Heart right ventricle (tissue), 16 donors: ENCODE data around the gene OR2F2. TPM values are rescaled to one million over a fixed set of nuclear protein-coding genes. Genes with fewer than 3 reads are reported as not detected.

Experiments
- ATAC-seq, 8 donors: fragments of 200-7000 bp; cut with Tn5 transposase; one replicate each; pipeline ENCODE4 v1.9.1; 2020; ENCODE audit warnings: mild to moderate bottlenecking in 8 of 8, moderate library complexity in 8 of 8, moderate number of reproducible peaks in 1 of 8
- DNase-seq, 2 donors: peaks; one replicate each; pipeline ENCODE4 v3.0.0-alpha.2; 2020
- H3K27ac ChIP-seq, 10 donors: fragments of 200-600 bp; sonication (generic) in 2 of 10; one replicate each; pipeline versions ENCODE4 v1.5.0 to v1.8.0; 2020 to 2022; ENCODE audit warnings: mild to moderate bottlenecking in 3 of 10
- H3K27me3 ChIP-seq, 7 donors: fragments of 200-600 bp; one replicate each; pipeline ENCODE4 v1.8.0; 2021 to 2022; ENCODE audit warnings: mild to moderate bottlenecking in 2 of 7
- H3K36me3 ChIP-seq, 9 donors: fragments of 200-600 bp; sonication (generic) in 1 of 9; one replicate each; pipeline versions ENCODE4 v1.5.0 to v1.8.0; 2020 to 2022; ENCODE audit warnings: mild to moderate bottlenecking in 2 of 9
- H3K4me1 ChIP-seq, 9 donors: fragments of 200-600 bp; sonication (generic) in 1 of 9; one replicate each; pipeline versions ENCODE4 v1.5.0 to v1.8.0; 2020 to 2022; ENCODE audit warnings: mild to moderate bottlenecking in 4 of 9
- H3K4me3 ChIP-seq, 10 donors: fragments of 200-600 bp; sonication (generic) in 2 of 10; one replicate each; pipeline versions ENCODE4 v1.5.0 to v1.8.0; 2020 to 2022; ENCODE audit warnings: mild to moderate bottlenecking in 7 of 10, moderate library complexity in 2 of 10
- H3K9me3 ChIP-seq, 11 donors: fragments of 200-600 bp in 10 of 11; sonication (generic) in 2 of 11; one replicate each; pipeline versions ENCODE4 v1.5.0 to v1.8.0; 2013 to 2022; ENCODE audit warnings: mild to moderate bottlenecking in 2 of 11, control low read depth in 1 of 11, moderate library complexity in 1 of 11
- WGBS, 2 donors: extraction: QIAGEN DNeasy Blood & Tissue Kit; methylation state at CpG; one replicate each; pipeline ENCODE4 v1.1.7; 2013; ENCODE audit warnings: inconsistent platforms in 1 of 2; 5-methylcytosine and 5-hydroxymethylcytosine counted together
- intact Hi-C, 10 donors: fragments of 100-400 bp; cut with DNase I; formaldehyde crosslinking; loops; one replicate each; pipeline versions ENCODE4 v1.11.1 to v1.14.2; 2022
- polyA plus RNA-seq, 2 donors: library from polyadenylated mRNA; stranded (reverse); fragments of 200-250 nt; gene quantifications; one replicate each; pipeline ENCODE4 v1.2.3, GENCODE V29; 2013
- total RNA-seq, 10 donors: library from RNA; stranded (reverse); fragmentation: NEBNext Ultra II Directional in 3 of 10; extraction: Animal tissue kit (Norgen Biotek cat#: 25700) in 3 of 10; gene quantifications; one replicate each; pipeline versions ENCODE4 v1.2.1 to v1.2.4, GENCODE V29; 2021 to 2023
- TF ChIP-seq, protein P1 (sequence below), 9 donors: fragments of 200-600 bp; sonication (generic) in 2 of 9; IDR thresholded peaks; one replicate each; pipeline versions ENCODE4 v1.5.0 to v1.8.0; 2021 to 2022; ENCODE audit warnings: antibody characterized with exemption in 9 of 9, mild to moderate bottlenecking in 5 of 9, moderate library complexity in 1 of 9
- donor health status: Arrhythmogenic right ventricular cardiomyopathy.
- donor health status: ischemic (EF 13 %, LVEDD 7.1; RV severe dilation, severe dysfunction).
- donor health status: healthy with polysubstance abuse.
- donor health status: DM: no; HTN: yes; CAD: no.
- donor health status: DM: no; HTN: no; CAD: no.
- donor health status: ischemic (EF 25% LVEDD 6.9; RV normal size, moderate dysfunction).
- donor health status: ischemic (EF 25% LVEDD 5.7; RV mildly dilated, moderate dysfunction).
- donor health status: healthy.
- donor health status: DM: yes; HTN: yes; CAD: no.
- donor health status: Ischemic cardiomyopathy.
- donor health status: ischemic (EF 35%, LVEDD 5.7; RV mildly dilated, moderate dysfunction).
- donor health status: nonischemic (EF 11% LVEDD 7.7; RV severe dilation, severe dysfunction).
- donor health status: DM: yes; HTN: yes; CAD: no.
- donor health status: PGD.
- donor health status: ischemic (EF 29% LVEDD 5.4; RV normal size, mild dysfunction).
- donor health status: nonischemic (EF 23%, LVEDD 6.1; RV moderate dilation, normal function).

OR2F2 gene
- total and polyA plus RNA-seq, 12 donors: not detected

DNA sequence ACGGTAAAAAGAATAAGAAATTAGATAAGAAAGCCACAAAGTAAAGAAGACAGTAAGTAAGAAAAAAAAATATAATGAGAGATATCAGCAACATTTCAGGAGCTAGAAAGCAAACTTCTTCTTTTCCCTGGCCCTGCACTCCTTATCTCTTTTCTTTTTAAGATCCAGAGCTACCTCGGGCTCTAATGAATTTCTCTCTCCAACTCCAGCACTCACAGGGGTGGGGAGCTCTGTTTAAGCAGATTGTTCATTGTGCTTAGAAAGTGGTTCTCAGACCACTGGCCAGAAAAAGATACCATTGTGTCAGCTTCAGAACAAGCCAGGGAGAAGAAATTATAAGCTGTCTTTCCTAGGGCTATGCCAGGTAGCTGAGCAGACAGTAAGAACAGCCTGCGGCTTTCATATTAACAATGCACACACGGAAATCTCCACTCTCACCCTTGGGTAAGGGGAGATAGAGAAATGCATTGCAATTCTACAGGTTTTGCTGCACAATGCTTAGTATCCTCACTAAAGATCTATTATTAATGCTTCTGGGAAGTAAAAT, 38.9 kb downstream of the OR2F2 start:
- TF ChIP-seq, protein P1, sequence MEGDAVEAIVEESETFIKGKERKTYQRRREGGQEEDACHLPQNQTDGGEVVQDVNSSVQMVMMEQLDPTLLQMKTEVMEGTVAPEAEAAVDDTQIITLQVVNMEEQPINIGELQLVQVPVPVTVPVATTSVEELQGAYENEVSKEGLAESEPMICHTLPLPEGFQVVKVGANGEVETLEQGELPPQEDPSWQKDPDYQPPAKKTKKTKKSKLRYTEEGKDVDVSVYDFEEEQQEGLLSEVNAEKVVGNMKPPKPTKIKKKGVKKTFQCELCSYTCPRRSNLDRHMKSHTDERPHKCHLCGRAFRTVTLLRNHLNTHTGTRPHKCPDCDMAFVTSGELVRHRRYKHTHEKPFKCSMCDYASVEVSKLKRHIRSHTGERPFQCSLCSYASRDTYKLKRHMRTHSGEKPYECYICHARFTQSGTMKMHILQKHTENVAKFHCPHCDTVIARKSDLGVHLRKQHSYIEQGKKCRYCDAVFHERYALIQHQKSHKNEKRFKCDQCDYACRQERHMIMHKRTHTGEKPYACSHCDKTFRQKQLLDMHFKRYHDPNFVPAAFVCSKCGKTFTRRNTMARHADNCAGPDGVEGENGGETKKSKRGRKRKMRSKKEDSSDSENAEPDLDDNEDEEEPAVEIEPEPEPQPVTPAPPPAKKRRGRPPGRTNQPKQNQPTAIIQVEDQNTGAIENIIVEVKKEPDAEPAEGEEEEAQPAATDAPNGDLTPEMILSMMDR (IDR thresholded peaks at IDR 0.05): no peak
- peaks cover 0 to 10% (median 0%) of the 10 kb centered on the region in 11 donors for H3K9me3 ChIP-seq
- no peaks in the 10 kb centered on the region for H3K27me3 ChIP-seq
- 61 to 64% methylated on average over 4 of the region's 4 CpGs for WGBS, 2 donors
- H3K27ac ChIP-seq: no peak overlapping the region
- no peak overlapping the region for H3K4me3 ChIP-seq
- DNase-seq (no peak), ATAC-seq (no peak)
- no peaks in the 10 kb centered on the region for H3K36me3 ChIP-seq
- no peaks in the 10 kb centered on the region for H3K4me1 ChIP-seq
- intact Hi-C loops: no loop called here

DNA sequence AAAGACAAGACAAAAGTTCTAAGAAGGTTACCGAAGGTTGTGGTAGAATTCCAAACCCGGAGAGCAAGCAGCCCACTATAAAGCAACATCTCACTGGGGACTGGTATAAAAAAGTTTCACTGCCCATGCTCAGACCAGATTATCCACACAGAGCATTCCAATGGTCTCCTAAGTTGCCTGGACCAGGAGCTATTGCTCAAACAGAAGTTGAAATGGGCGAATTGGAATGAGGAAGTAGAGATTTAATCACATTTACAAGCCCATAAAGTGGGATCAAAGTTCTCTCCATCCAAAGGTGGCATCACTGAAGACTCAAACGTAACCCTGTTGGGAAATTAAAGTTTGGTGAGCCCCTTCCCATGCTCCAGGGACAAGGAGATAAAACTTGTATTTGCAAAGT, 39.4 kb downstream of the OR2F2 start:
- Histone ChIP-seq H3K4me1 (no peaks in the 10 kb centered on the region), H3K4me3 (no peak overlapping the region), H3K27ac (no peak overlapping the region), H3K36me3 (no peaks in the 10 kb centered on the region), H3K9me3 (peaks cover 0 to 10% (median 0%) of the 10 kb centered on the region in 11 donors), H3K27me3 (no peaks in the 10 kb centered on the region)
- TF ChIP-seq, protein P1 (IDR thresholded peaks at IDR 0.05): no peak
- no peak for DNase-seq
- ATAC-seq: no peak
- 80 to 87% methylated on average over 4 of the region's 4 CpGs for WGBS, 2 donors
- intact Hi-C loops: no loop called here

DNA sequence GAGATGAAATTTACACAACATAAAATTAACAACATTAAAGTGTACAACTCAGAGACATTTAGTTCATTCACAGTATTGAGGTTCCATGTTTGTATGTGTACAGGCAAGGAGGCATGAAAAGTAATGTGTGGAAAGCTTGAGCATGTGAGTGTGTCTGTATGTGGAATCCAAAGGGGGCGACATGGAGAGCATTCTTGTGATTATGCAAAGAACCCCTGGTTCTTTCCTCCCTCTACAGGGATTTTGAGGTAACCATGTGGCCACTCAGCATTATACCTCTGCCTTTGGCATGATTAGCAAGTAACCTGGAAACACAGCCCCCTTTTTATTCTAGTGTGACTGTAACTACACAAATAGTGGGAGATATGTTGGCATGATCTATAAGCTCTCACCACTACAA, 40.6 kb downstream of the OR2F2 start:
- intact Hi-C loops: no loop called here
- no peak for DNase-seq
- Histone ChIP-seq H3K4me3 (no peak overlapping the region), H3K27me3 (no peaks in the 10 kb centered on the region), H3K4me1 (no peaks in the 10 kb centered on the region), H3K27ac (no peak overlapping the region), H3K9me3 (peaks cover 0 to 10% (median 0%) of the 10 kb centered on the region in 11 donors), H3K36me3 (no peaks in the 10 kb centered on the region)
- 58 to 64% methylated on average over 1 of the region's 1 CpG for WGBS, 2 donors
- ATAC-seq: no peak
- TF ChIP-seq, protein P1 (IDR thresholded peaks at IDR 0.05): no peak

DNA sequence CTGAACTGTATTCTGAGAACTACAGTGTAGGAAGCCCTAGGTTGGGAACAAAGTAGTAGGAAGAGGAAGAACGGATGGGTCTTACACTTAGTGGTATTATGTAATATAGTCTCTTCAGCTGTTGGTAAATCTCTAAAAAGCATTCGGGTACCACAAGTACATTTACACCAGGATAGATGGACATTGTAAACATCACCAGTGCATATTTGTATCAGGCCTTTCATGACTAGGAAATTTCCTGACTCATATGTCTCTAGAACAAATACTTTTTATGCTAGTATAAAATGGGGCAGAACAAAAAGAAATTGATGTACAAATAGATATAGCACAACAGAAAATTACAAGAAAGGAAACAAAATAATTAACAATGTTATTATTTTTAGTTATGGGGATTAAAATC, 43.6 kb downstream of the OR2F2 start:
- Histone ChIP-seq H3K9me3 (no peaks in the 10 kb centered on the region), H3K4me3 (no peak overlapping the region), H3K27ac (no peak overlapping the region), H3K4me1 (no peaks in the 10 kb centered on the region), H3K36me3 (no peaks in the 10 kb centered on the region), H3K27me3 (no peaks in the 10 kb centered on the region)
- intact Hi-C loops: no loop called here
- no peak for DNase-seq
- WGBS, 2 donors: 77 to 90% methylated on average over 2 of the region's 2 CpGs
- no peak for ATAC-seq
- TF ChIP-seq, protein P1 (IDR thresholded peaks at IDR 0.05): no peak
